ENCODE measurements around the gene CST11. TPM values are rescaled to one million over a fixed set of nuclear protein-coding genes. Genes with fewer than 3 reads are reported as not detected.

Gene CST11
- total and polyA plus RNA-seq, 2 donors (not counting 3 experiments of a cell fraction or from before 2014, with no cell fraction given), result not detected

DNA sequence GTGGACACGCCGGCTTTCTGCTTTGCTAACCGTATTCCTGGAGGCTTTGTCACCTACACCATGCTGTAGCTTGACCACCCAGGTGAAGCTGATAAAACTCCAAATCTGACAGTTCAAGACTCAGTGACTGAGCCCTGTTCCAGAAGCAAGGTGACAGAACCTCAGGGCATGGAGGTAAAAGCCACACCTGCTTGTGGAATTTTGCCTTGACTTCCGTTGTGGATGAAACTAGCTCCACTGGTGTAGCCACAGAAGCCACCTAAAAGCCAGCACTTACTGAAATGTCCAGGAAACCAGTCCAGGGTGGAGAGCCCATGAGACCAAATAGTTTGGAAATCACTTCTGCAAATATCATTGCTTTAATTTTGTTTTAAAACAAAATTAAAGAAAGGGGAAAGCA lies 49.2 kb upstream of the CST11 start:
- ChIA-PET CTCF (no interaction called here), POLR2A (no interaction called here)
- Histone ChIP-seq H3K4me3 (replicated peaks in 1 of 3; ENCODE audit: insufficient read depth in 1 of 3, low read depth in 1 of 3, low read length in 3 of 3) (no peak overlapping the region), H3K4me1 (ENCODE audit: control insufficient read depth, extremely low read depth, insufficient read depth, low read length) (no peaks in the 10 kb centered on the region), H3K27ac (ENCODE audit: insufficient read depth, low read depth, low read length) (no peak overlapping the region), H3K36me3 (ENCODE audit: control insufficient read depth in 2 of 2, extremely low read depth in 1 of 2, insufficient read depth in 2 of 2, low read length in 2 of 2) (no peaks in the 10 kb centered on the region), H3K9ac (replicated peaks; ENCODE audit: extremely low read depth, insufficient read depth, low read length) (no peak overlapping the region), H3K27me3 (ENCODE audit: control insufficient read depth in 2 of 2, insufficient read depth in 2 of 2, low read length in 2 of 2) (no peaks in the 10 kb centered on the region), H3K4me2 (ENCODE audit: insufficient read depth, low read length) (no peak overlapping the region), H4K20me1 (replicated peaks; ENCODE audit: control insufficient read depth, extremely low read depth, insufficient read depth, low read length) (no peaks in the 10 kb centered on the region), H3K9me3 (replicated peaks; ENCODE audit: control insufficient read depth, insufficient read depth, low read length) (no peaks in the 10 kb centered on the region), H3K9me1 (replicated peaks; ENCODE audit: control insufficient read depth, extremely low read depth, insufficient read depth, low read length) (no peaks in the 10 kb centered on the region), H2AFZ (ENCODE audit: low read depth, low read length) (no peak overlapping the region), H3K79me2 (ENCODE audit: control insufficient read depth, insufficient read depth, low read length) (no peaks in the 10 kb centered on the region)
- DNase-seq (ENCODE audit: low read depth, low spot score) (no peak), FAIRE-seq (no peak)
- no peak for TF ChIP-seq POLR2A (IDR thresholded peaks at IDR 0.05; ENCODE audit: low read depth, low read length)
- TF ChIP-seq MYC (IDR thresholded peaks at IDR 0.05; ENCODE audit: low read depth, low read length), result no peak
- no peak for TF ChIP-seq FOS (IDR thresholded peaks at IDR 0.05; ENCODE audit: borderline replicate concordance, insufficient read depth, low read length)
- intact Hi-C loops (cut with micrococcal nuclease), result no loop called here
- dilution Hi-C loops (cut with MboI; ENCODE audit: extremely low pct_ligation_motif_present, low sequenced_read_pairs), result no loop called here
- no TSS peak for BruUV-seq (replicated peaks)

GRCh38 chr20:23497536-23497935 lies 44.9 kb upstream of the CST11 start:
- BruUV-seq (replicated peaks), result no TSS peak
- dilution Hi-C loops (cut with MboI; ENCODE audit: extremely low pct_ligation_motif_present, low sequenced_read_pairs), result no loop called here
- DNase-seq (ENCODE audit: low read depth, low spot score) (no peak), FAIRE-seq (no peak)
- Histone ChIP-seq H4K20me1 (replicated peaks; ENCODE audit: control insufficient read depth, extremely low read depth, insufficient read depth, low read length) (no peaks in the 10 kb centered on the region), H2AFZ (ENCODE audit: low read depth, low read length) (no peak overlapping the region), H3K4me1 (ENCODE audit: control insufficient read depth, extremely low read depth, insufficient read depth, low read length) (no peaks in the 10 kb centered on the region), H3K9me3 (replicated peaks; ENCODE audit: control insufficient read depth, insufficient read depth, low read length) (no peaks in the 10 kb centered on the region), H3K4me3 (replicated peaks in 1 of 3; ENCODE audit: insufficient read depth in 1 of 3, low read depth in 1 of 3, low read length in 3 of 3) (no peak overlapping the region), H3K4me2 (ENCODE audit: insufficient read depth, low read length) (no peak overlapping the region), H3K9ac (replicated peaks; ENCODE audit: extremely low read depth, insufficient read depth, low read length) (no peak overlapping the region), H3K79me2 (ENCODE audit: control insufficient read depth, insufficient read depth, low read length) (no peaks in the 10 kb centered on the region), H3K27me3 (ENCODE audit: control insufficient read depth in 2 of 2, insufficient read depth in 2 of 2, low read length in 2 of 2) (no peaks in the 10 kb centered on the region), H3K27ac (ENCODE audit: insufficient read depth, low read depth, low read length) (no peak overlapping the region), H3K36me3 (ENCODE audit: control insufficient read depth in 2 of 2, extremely low read depth in 1 of 2, insufficient read depth in 2 of 2, low read length in 2 of 2) (no peaks in the 10 kb centered on the region), H3K9me1 (replicated peaks; ENCODE audit: control insufficient read depth, extremely low read depth, insufficient read depth, low read length) (no peaks in the 10 kb centered on the region)
- ChIA-PET CTCF (no interaction called here), POLR2A (no interaction called here)
- intact Hi-C loops (cut with micrococcal nuclease), result no loop called here
- TF ChIP-seq JUN (IDR thresholded peaks at IDR 0.05; ENCODE audit: borderline replicate concordance, insufficient read depth, insufficient read length, low read depth) (no peak), POLR2AphosphoS5 (IDR thresholded peaks at IDR 0.05; ENCODE audit: insufficient read depth, low read depth, low read length) (no peak), POLR2A (IDR thresholded peaks at IDR 0.05; ENCODE audit: low read depth, low read length) (no peak), GATA2 (IDR thresholded peaks at IDR 0.05; ENCODE audit: insufficient read depth, insufficient read length, low read depth, low read length) (no peak), EZH2 (IDR thresholded peaks at IDR 0.05; ENCODE audit: borderline replicate concordance, low read depth, low read length, severe bottlenecking) (no peak), MYC (IDR thresholded peaks at IDR 0.05; ENCODE audit: low read depth, low read length) (no peak), CTCF (IDR thresholded peaks at IDR 0.05; ENCODE audit: extremely low read depth in 1 of 2, insufficient read depth in 1 of 2, low read depth in 1 of 2, low read length in 2 of 2) (no peak), FOS (IDR thresholded peaks at IDR 0.05; ENCODE audit: borderline replicate concordance, insufficient read depth, low read length) (no peak)
- TF ChIP-seq, protein P1, sequence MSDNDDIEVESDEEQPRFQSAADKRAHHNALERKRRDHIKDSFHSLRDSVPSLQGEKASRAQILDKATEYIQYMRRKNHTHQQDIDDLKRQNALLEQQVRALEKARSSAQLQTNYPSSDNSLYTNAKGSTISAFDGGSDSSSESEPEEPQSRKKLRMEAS (IDR thresholded peaks at IDR 0.05; ENCODE audit: insufficient read depth, insufficient read length), result no peak
